WTC11 (cell line): Measurements from ENCODE around the gene KCNMA1.

Experiments used
- CREB1 ChIP-seq: sonication (generic); formaldehyde crosslinking; IDR thresholded peaks from 2 replicates; pipeline ENCODE4 v1.8.0; 2023; ENCODE audit warnings: mild to moderate bottlenecking, missing genetic modification reagents
- SP1 ChIP-seq: sonication (generic); formaldehyde crosslinking; conservative IDR thresholded peaks from 2 replicates; pipeline ENCODE4 v1.8.1; 2022; ENCODE audit warnings: missing genetic modification reagents
- TP53 ChIP-seq: sonication (generic); formaldehyde crosslinking; IDR thresholded peaks from 2 replicates; pipeline ENCODE4 v1.8.1; 2023; ENCODE audit warnings: mild to moderate bottlenecking, missing genetic modification reagents
- ZNF138 ChIP-seq: sonication (generic); formaldehyde crosslinking; conservative IDR thresholded peaks from 2 replicates; pipeline ENCODE4 v1.8.1; 2022; ENCODE audit warnings: mild to moderate bottlenecking, moderate library complexity, missing genetic modification reagents
- TF ChIP-seq, protein P1 (sequence below): fragments of 200-600 bp; IDR thresholded peaks from 2 replicates; pipeline ENCODE4 v1.8.0; 2022; ENCODE audit warnings: antibody characterized with exemption
- TF ChIP-seq, protein P2 (sequence below): sonication (generic); formaldehyde crosslinking; IDR thresholded peaks from 2 replicates; pipeline ENCODE4 v1.8.1; 2022; ENCODE audit warnings: low read depth, missing genetic modification reagents, borderline replicate concordance

GRCh38 chr10:77231375-77231774, 406.2 kb downstream of the KCNMA1 start:
- no peak for TF ChIP-seq ZNF138
- TF ChIP-seq, protein P1, sequence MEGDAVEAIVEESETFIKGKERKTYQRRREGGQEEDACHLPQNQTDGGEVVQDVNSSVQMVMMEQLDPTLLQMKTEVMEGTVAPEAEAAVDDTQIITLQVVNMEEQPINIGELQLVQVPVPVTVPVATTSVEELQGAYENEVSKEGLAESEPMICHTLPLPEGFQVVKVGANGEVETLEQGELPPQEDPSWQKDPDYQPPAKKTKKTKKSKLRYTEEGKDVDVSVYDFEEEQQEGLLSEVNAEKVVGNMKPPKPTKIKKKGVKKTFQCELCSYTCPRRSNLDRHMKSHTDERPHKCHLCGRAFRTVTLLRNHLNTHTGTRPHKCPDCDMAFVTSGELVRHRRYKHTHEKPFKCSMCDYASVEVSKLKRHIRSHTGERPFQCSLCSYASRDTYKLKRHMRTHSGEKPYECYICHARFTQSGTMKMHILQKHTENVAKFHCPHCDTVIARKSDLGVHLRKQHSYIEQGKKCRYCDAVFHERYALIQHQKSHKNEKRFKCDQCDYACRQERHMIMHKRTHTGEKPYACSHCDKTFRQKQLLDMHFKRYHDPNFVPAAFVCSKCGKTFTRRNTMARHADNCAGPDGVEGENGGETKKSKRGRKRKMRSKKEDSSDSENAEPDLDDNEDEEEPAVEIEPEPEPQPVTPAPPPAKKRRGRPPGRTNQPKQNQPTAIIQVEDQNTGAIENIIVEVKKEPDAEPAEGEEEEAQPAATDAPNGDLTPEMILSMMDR, result no peak
- TF ChIP-seq, protein P2, sequence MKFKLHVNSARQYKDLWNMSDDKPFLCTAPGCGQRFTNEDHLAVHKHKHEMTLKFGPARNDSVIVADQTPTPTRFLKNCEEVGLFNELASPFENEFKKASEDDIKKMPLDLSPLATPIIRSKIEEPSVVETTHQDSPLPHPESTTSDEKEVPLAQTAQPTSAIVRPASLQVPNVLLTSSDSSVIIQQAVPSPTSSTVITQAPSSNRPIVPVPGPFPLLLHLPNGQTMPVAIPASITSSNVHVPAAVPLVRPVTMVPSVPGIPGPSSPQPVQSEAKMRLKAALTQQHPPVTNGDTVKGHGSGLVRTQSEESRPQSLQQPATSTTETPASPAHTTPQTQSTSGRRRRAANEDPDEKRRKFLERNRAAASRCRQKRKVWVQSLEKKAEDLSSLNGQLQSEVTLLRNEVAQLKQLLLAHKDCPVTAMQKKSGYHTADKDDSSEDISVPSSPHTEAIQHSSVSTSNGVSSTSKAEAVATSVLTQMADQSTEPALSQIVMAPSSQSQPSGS (CRISPR knock-in tag), result no peak
- no peak for TF ChIP-seq CREB1 (CRISPR knock-in tag)
- no peak for TF ChIP-seq TP53
- no peak for TF ChIP-seq SP1 (CRISPR knock-in tag)
